Spleen (tissue), 7 donors: ENCODE data around the gene KITLG.

Experiments
- CTCF ChIP-seq, 11 experiments: fragments of 200-600 bp in 7 of 11; fragments of 450-650 bp in 4 of 11; sonication (generic) in 4 of 11; IDR thresholded peaks in 8 of 11; conservative IDR thresholded peaks in 3 of 11; 1 replicate in 7 of 11; 2 replicates in 4 of 11; pipeline versions ENCODE4 v1.4.0 to v1.8.0; 2016 to 2021; ENCODE audit warnings: antibody characterized with exemption in 11 of 11, inconsistent platforms in 4 of 11, mild to moderate bottlenecking in 1 of 11
- POLR2A ChIP-seq, 3 donors: fragments of 450-650 bp; IDR thresholded peaks; one replicate each; pipeline ENCODE4 v1.5.1; 2017; ENCODE audit warnings: antibody characterized with exemption in 3 of 3, mild to moderate bottlenecking in 1 of 3
- POLR2AphosphoS5 ChIP-seq, 3 donors: sonication (generic); formaldehyde crosslinking; IDR thresholded peaks; one replicate each; pipeline ENCODE4 v1.5.1; 2017; ENCODE audit warnings: antibody characterized with exemption in 3 of 3
- donor health status: DM: no; HTN: no; CAD: no; lungs with moderate emphysema.
- donor health status: DM: no; HTN: no; CAD: no.
- donor health status: DM: no; HTN: no; CAD: no.

DNA sequence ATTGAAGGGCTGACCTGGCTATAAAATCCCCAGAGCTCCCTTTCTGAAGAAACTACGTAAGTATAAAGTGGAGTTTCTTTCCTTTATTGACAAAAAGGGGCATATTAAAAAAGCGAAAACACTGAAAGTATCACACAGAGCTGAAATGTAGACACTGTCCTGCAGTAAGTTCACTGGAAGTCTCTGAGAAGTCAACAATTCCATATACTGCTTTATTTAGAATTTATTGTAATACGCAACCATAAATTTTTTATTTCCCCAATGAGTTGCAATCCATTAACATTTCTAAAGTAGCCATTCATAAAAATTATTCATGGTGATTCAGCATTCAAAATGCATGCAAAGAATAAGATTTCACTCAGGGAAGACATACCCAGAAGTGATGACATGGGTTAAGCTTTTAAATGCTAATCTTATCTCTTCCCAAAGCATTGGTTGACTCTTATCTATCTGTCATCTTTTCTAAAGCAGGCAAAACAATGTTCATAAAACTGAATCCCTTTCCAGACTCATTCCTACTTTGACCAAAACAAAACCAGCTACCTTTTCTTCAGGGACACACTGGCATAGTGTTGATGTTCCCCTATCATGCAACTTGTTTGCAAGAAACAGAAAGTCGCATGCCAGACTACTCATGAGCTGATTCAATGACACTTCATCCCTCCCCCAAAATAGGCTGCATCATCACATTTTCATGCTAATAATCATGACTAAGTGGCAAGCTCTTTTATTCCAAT is 17.3 kb downstream of the KITLG start:
- no peak for TF ChIP-seq CTCF (IDR thresholded peaks at IDR 0.05 in 8 of 11, conservative IDR thresholded peaks at IDR 0.05 in 3 of 11)
- TF ChIP-seq POLR2A (IDR thresholded peaks at IDR 0.05), result no peak
- TF ChIP-seq POLR2AphosphoS5 (IDR thresholded peaks at IDR 0.05), result no peak
